NCI-H510A (cell line): ENCODE measurements around the gene C10orf95.
"Not testable (repeated sequence)": the region's sequence is repeated elsewhere in the genome, so short reads cannot be mapped to it uniquely, and the experiment has no call there.

Source experiments
- DNase-seq: peaks from one replicate; lab custom pipeline; 2025; lab: John Stamatoyannopoulos, UW

Gene C10orf95

DNA sequence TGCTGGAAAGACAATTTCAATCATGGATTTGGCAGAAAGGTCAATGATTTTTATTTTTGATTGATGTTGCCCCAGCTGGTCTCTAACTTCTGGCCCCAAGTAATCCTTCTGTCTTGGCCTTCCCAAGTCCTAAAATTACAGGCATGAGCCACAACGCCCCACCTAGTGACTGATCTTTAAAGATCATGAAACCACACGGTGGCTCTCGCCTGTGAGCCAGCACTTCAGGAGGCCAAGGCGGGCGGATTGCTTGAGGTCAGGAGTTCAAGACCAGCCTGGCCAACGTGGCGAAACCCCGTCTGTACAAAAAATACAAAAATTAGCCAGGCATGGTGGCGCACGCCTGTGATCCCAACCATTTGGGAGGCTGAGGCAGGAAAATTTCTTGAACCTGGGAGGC lies 12.6 kb upstream of the C10orf95 start:
- no peak for DNase-seq

DNA sequence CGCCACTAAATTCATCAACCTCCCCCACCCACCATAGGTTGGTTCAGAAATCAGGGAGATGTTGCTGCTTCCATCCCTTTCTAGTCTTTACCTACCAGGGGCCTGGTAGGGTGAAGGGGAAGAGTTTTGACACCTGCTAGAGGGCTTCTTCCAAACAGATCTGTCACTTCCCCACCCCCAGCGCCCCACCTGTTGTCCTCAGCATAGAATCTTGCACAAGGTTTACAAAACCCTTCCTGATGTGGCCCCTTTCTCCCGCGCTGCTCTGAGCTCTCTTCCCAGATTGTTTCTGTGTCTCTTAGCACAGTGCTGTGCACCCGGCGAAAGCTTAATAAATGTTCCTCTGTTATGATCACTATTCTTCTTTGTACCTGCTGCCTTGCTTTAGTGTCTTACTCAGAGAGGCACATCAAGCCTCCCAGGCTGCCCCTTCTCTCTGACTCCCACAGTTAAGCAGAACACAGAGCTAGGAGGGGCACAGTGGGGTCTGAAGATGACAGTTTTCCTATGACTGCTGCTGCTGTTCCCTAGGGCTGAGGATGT lies 11.2 kb upstream of the C10orf95 start:
- DNase-seq, result no peak

DNA sequence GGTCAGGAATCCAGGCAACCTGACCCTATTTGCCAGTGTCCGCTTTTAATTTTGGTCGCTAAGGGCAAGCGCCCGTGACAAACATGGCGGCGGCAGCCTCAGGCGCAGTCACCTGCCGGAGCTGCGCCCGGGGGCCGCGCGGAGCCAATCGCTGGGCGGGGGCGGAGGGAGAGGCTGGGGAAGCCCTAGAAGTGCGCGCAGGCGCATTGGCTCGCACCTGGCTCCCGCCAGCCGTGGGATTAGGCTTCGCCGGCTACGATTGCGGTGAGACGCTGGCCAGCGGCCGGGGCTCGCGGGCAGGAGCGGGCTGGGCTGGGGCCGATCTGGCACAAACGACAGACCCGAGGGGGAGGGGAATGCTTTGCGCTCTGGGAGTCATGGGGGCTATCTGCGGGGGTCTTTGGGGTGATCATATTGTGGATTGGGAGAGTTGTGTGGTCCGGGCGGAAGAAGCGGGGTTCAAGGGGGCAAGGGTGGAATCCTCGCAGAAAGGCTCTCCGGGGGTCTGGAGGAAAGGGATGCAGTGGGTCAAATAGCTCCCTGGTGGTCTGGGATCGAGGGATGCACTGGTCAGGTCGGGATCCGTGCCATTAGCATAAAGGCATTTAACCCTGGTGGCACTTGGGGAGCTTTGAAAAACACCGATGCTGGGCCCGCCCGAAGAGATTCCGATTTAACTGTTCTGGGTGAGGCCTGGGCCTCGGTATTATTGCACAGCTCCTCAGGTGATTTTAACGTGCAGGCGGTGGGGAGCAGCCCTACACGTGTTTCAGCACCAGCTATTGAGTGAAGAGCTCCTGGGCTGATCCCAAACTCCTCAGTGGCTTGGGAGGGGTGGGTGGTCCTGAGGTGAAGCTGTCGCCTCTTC lies 10.1 kb upstream of the C10orf95 start:
- DNase-seq, result peak; percentile 89

DNA sequence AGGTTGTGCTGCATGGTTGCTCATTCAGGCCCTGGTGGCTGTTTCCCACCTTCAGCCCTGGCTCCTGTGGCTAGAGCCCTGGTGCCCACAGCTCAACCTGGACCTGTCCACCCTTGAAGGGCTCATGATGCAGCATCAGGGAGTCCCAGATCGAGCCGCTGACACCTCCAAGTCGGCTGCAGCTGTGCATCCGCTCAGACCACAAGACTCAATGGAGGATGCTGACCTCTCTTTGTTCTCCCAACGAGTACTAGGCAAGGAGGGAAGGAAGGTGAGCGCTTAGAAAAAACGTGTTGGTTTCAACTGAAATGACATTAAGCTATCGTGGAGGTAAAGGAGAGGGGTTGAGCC lies 9.5 kb upstream of the C10orf95 start:
- no peak for DNase-seq

DNA sequence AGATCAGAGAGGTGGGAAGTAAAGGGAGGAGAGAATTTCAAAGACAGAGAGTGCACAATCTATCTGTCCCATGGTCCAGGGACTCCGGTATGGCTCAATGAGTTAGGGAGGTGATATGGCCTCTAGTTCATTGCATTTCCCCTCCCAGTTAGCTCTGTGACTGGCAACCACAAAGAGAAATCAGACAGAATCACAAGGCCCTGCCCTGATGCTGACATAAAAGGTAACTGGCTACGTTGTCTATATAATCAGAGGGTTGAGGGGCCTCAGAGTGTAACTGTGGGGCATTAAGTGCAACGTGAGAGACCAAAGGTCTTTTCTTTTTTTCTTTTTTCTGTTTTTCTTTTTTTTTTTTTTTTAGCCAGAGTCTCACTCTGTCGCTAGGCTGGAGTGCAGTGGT lies 7.3 kb upstream of the C10orf95 start:
- DNase-seq, result no peak

DNA sequence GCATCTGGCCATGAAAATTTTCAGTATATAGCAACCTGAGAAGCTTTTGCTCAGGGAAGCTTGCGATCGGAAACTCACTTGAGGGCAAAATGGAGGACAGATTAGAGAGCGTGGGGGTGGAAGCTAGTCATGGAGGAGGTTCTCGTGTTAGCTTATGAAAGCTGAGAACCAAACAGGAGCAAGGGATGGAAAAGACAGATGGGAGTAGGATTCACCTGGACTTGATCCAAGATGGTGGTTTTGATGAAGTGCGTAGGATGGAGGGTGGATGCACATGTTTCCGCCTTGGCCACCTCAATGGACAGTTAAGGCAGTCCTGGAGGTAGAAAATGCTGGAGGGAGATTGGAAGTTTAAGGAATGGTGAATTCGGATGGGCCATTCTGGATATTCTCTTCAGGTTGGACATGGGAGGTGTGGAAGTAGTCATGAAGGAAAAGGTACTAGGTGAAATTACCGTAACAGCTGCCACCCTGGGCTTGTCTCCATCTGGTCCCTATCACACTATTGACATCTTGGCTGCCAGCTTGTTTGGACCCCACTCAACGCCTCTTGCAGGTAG lies 6.3 kb upstream of the C10orf95 start:
- DNase-seq, result no peak

DNA sequence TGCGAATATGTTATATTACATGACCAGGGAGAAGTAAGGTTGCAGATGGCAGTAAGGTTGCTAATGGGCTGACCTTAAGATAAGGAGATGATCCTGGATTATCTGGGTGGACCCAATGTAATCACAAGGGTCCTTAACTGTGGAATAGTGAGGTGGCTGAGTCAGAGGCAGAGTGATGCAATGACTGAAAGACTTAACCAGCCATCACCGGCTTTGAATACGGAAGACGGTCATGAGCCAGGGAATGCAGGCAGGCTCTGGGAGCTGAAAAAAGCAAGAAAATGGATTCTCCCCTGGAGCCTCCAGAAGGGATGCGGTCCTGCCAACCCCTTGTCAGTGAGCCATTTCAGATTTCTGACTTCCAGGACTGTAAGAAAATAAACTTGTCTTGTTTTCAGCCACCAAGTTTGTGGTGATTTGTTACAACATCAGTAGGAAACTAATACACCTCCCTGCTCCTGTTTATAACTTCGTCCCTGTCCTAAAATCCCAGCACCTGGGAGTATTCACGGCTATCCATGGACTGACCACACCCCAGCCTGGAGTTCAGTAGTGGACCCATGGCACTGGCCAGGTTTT lies 4.6 kb upstream of the C10orf95 start:
- no peak for DNase-seq

DNA sequence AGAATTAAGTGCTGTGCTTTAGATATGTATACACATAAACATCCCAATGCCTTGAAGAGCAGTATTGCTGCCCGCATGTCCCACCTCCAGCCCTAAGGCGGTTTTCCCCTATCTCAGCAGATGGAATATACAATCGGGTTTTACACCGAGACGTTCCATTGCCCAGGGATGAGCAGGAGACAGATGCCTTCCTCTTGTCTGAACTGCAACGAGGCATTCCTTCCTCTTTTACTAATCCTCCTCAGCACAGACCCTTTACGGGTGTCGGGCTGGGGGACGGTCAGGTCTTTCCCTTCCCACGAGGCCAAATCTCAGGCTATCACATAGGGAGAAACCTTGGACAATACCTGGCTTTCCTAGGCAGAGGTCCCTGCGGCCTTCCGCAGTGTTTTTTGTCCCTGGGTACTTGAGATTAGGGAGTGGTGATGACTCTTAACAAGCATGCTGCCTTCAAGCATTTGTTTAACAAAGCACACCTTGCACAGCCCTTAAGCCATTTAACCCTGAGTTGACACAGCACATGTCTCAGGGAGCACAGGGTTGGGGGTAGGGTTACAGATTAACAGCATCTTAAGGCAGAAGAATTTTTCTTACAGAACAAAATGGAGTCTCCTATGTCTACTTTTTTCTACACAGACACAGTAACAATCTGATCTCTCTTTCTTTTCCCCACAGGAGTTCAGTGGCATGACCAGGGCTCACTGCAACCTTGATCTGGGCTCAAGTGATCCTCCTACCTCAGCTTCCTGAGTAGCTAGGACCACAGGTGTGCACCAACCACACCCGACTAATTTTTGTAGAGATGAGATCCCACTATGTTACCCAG lies 3.5 kb upstream of the C10orf95 start:
- not testable (repeated sequence) for DNase-seq

DNA sequence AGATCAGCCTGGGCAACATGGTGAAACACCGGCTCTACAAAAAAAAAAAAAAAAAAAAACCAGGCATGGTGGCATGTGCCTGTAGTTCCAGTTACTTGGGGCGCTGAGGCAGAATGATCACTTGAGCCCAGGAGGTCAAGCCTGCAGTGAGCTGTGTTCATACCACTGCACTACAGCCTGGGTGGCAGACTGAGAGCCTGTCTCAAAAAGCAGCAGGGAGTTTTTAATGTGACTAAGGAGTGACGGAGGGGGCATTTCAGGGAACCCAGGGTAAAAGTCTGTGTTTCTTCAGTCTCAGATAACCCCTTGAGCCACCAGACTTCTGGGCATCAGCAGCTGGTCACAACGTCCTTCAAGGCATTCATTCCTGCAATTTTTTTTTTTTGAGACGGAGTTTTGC lies 2.2 kb upstream of the C10orf95 start:
- no peak for DNase-seq

DNA sequence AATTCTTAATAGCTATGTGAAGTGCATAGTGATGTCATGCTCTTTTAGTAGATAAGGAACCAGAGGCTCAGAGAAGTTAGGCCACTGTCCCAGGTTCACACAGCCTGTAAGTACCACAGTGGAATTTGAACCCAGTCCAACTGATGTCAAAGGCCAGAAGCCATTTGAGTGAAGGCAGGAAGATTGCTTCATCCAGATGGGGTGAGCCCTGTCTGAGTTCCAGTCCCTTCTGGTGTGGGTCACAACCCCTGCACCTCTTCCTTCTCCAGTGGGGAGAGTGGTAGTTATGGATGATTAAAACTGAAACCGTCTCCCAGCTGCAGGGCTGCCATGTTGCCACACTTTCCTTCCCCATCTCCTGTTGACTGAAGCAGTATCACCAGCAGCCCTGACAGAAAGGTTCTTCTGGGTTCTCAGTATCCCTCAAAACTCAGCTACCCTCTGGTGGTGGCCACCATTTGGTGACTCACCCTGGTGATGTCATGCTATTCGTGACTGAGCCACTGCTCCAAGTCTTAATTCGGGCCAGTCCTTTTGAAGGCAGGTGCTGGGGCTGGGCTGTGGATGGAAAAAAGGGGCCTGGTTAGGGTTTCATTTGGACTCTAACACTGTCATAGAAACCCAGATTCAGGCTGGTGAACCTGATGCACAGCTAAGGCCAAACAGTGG lies 1.5 kb upstream of the C10orf95 start:
- no peak for DNase-seq

DNA sequence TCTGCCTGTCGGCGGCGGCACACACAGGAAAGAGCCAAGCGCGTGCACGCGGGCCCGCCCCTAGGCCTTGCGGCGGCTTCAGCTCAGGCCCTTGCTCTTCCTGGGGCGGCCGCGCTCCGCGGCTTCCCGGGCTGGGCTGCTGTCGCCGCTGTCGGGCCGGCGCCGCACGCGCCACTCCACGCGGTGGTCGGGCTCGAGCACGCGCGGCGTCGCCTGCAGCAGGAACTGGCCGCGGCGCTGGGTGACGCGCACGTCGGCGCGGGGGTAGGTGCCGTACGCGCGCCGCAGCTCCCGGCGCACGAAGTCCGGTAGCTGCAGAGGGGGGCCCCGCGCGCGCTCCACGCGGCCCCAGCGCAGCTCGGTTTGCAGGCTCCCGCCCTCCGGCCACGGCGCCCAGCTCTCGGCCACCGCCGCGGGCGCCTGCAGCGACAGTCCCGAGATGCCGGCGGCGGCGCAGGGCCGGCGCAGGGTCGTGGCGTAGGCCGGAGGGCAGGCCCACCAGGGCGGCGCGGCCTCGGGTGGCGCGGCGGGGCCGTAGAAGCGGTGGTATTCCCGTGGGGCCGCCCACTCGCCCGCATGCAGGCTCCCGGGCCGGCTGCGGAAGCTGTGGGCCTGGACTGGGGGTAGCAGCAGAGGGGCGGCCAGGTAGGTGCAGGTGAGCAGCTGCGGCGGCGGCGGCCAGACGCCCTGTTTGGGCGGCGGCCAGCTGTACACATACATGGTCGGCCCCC lies 804 bp downstream of the C10orf95 start:
- DNase-seq, result peak; percentile 87

DNA sequence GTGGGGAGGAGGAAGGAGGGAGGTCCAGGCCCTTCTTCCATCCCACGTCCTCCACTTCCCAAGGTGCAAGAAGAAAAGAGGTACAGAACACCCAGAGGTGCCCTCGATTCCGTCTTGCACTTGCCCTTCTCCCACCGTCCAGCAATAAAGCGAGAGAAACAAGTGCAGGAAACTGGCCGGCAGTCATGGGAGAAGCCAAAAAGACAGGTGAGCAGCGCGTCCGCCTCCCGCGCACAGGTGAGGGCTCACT lies 1.3 kb downstream of the C10orf95 start:
- DNase-seq, result no peak

DNA sequence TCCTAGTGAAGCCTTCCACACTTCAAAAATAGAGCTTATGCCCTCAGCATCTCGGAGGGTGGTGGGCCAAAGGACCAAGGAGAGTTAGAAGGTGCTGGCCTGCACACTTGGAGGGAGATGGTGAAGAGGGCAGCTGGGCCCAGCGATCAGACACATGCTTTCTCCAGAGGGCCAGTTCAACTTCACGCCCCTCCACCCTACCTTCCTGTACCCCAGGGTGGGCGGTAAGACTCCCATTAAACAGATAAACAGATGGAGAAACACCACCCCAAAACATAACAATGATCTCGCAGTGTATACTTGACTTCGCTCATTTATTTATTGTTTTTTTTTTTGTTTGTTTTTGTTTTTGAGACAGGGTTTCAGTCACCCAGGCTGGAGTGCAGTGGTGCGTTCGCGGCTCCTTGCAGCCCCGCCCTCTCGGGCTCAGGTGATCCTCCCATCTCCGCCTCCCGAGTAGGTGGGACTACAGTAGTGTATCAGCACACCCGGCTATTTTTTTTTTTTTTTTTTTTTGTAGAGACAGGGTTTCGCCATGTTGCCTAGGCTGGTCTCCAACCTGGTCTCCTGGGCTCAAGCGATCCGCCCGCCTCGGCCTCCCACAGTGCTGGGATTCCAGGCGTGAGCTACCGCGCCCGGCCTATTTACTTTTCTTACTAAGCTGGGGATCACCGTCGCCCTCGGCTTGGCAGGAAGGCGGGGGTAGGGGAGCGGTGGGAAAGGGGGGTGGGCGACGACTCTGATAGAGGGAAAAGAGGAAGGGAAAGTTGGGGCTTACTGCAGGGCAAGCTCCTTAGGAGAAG lies 1.8 kb downstream of the C10orf95 start:
- DNase-seq, result peak; percentile 86

DNA sequence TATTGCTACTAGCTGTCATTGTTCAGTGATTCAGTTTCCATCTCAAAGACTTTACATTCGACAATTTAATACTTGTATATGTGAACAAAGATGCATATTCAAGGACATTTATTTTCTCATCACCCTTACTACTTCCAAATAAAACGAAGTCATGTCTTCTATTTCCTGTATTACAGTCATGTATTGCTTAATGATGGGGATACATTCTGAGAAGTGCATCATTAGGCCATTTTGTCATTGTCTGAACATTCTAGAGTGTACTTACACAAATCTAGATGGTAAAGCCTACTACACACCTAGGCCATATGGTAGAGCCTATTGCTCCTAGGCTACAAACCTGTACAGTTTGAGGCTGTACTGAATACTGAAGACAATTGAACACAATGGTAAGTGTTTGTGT lies 6.5 kb downstream of the C10orf95 start:
- no peak for DNase-seq

DNA sequence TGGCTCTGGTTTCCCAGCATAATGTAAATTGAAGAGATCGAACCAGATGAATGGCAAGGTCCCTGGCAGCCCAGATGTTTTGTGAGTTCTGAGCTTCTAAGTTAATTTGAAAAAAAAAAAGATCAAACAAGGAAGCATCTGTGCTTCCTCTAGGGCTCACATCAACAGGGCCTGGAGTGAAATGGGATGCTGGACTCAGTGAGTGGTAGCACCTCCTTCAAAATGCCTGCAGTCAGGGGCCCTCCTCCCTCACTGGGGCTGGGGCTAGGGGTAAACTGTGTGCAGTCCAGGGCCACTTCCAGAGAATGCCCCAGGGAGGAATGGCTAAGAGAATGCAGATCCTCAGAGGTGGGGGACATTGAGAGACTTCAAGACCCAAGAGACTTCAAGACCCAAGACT lies 13.0 kb downstream of the C10orf95 start:
- no peak for DNase-seq

DNA sequence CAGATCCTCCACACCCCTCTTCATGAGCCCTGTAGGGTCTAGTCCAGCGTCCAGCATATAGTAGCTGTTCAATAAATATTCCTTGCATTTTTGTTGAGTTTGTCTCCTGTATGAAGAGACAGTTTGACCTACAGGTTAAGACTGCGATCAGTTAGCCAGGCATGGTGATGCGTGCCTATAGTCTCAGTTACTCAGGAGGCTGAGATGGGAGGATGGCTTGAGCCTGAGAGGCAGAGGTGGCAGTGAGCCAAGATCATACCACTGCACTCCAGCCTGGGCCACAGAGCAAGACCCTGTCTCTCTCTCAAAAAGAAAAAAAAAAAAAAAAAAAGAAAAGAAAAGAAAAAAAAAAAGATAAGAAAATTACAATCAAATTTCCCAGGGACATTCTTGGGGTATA lies 13.8 kb downstream of the C10orf95 start:
- no peak for DNase-seq

DNA sequence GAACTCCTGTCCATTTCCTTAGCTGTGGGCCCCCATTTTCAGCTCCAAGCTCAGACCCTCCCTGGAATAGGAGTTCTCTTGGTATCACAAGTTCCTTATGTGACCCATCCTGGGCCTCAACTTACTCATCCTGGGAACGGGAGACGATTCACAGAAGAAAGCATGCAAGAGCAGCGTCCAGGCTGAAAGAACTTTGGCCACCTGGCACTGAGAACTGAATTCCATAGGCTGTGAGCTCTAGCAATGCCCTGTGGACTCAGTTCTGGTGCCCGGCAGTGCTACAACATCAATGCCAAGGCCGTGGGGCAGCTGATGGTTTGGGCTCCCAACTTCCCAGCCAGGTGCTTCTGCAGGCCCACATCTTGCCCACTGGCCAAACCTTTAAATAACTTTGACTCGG lies 15.0 kb downstream of the C10orf95 start:
- no peak for DNase-seq

DNA sequence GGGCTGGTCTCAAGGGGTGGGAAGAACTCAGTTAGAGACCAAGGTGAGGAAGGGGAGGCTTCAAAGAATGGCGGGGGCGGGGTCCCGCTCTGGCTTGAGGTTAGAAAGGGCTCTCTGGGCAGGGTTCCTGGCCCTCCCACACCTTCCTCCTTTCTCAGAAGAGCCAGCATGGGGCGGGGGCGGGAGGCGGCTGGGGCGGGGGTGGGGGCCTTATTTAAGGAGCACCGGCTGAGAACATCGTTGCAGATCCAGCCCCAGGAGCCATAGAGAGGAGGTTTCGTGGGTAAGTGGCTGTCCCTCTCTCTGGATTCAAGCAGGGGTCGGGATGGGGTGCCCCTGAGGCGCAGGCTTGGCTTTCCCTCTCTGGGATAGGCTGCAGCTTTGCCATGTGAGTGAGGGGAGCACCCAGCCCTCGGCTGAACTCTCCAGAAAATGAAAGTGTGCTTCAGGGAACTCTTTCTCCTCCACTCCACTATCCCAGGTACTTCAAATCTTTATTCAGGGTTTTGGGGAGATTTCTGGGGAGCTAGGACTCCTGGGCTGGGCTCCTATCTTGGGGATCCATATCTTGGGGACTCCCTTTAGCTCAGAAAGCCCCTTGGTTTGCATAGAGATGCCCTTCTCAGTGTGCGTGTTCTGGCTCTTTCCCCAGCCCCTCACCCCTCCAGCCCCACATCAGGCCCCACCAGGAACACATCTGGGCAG lies 15.7 kb downstream of the C10orf95 start:
- DNase-seq, result no peak

DNA sequence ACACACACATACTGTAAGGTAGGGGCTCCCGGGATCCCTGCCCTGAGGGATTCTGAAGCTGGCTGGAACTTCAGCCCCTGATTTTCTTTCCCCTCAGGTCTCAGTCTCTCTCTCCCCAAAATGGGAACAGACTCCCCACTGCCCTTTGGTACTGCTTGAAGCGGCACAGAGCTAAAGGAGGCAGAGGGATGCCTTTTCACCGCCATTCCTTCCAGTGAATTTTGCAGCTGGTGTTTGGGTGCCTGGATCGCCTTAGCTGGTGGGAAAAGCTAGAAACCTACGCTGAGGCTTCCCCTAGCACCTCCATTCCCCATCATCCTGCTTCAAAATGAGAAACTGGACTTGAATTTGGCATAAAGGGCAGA lies 16.2 kb downstream of the C10orf95 start:
- DNase-seq, result no peak
